Measurements from ENCODE around the gene DIPK1A.

Gene DIPK1A

GRCh38 chr1:92923664-92924063 is 37.6 kb downstream of the DIPK1A start:
- H3K27ac ChIP-seq = no peak overlapping the region

GRCh38 chr1:92922356-92923035 is 38.8 kb downstream of the DIPK1A start:
- TF ChIP-seq ZFX (IDR thresholded peaks at IDR 0.05; ENCODE audit: borderline replicate concordance) = no peak
- no peak for TF ChIP-seq CTCF (IDR thresholded peaks at IDR 0.05)
- no peak overlapping the region for H3K27ac ChIP-seq

More at GRCh38 chr1:92923664-92924063, 37.6 kb downstream of the DIPK1A start:
- TF ChIP-seq CTCF (IDR thresholded peaks at IDR 0.05) (no peak), ZFX (IDR thresholded peaks at IDR 0.05; ENCODE audit: borderline replicate concordance) (no peak)

- no peak overlapping the region for H3K27ac ChIP-seq
- no peak for TF ChIP-seq CTCF (IDR thresholded peaks at IDR 0.05)
- TF ChIP-seq ZFX (IDR thresholded peaks at IDR 0.05; ENCODE audit: borderline replicate concordance) = no peak
These were observed 39.9 kb downstream of the DIPK1A start for GRCh38 chr1:92921031-92922023.

DNA sequence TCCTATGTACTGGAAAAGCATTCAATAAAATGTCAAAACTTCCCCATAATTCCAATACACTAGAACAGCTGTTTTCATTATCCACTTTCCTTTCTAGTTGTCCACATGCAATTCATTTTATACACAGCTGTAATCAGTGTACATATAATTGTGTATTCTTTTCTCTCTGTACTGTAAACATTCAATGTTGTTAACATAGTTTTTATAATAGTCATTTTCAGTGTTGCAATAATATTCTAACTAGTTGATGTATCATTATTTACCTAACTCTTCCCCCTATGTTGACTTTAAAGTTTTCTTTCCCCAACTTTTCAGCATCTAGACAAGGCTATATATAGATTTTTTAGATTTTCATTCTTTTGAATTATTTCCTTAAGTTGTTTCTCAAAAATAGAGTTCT is 44.4 kb downstream of the DIPK1A start:
- no peak for TF ChIP-seq ZFX (IDR thresholded peaks at IDR 0.05; ENCODE audit: borderline replicate concordance)
- no peak for TF ChIP-seq CTCF (IDR thresholded peaks at IDR 0.05)
- no peak overlapping the region for H3K27ac ChIP-seq

GRCh38 chr1:92915547-92915946 is 45.7 kb downstream of the DIPK1A start:
- TF ChIP-seq CTCF (IDR thresholded peaks at IDR 0.05) = no peak
- no peak for TF ChIP-seq ZFX (IDR thresholded peaks at IDR 0.05; ENCODE audit: borderline replicate concordance)
- no peak overlapping the region for H3K27ac ChIP-seq

- TF ChIP-seq CTCF (IDR thresholded peaks at IDR 0.05) (no peak), ZFX (IDR thresholded peaks at IDR 0.05; ENCODE audit: borderline replicate concordance) (no peak)
- no peak overlapping the region for H3K27ac ChIP-seq
These were observed 48.0 kb downstream of the DIPK1A start for GRCh38 chr1:92913093-92913819.
